B cell (primary cell): Measurements from ENCODE around the gene TBX4. TPM values are rescaled to one million over a fixed set of nuclear protein-coding genes. Genes with fewer than 3 reads are reported as not detected.

Source experiments
- ATAC-seq: fragments of 200-7000 bp; cut with Tn5 transposase; one replicate; pipeline ENCODE4 v1.10.0; 2021; ENCODE audit warnings: low read depth, mild to moderate bottlenecking, moderate number of reproducible peaks, moderate library complexity
- CTCF ChIA-PET: fragments of 350-600 bp; sonication (Branson Sonifier 250); formaldehyde crosslinking; loops from one replicate; lab custom pipeline; 2021; ENCODE audit warnings: antibody characterized with exemption, inconsistent platforms; lab: Charles Lee
- POLR2A ChIA-PET: fragments of 350-600 bp; sonication (Branson Sonifier 250); formaldehyde crosslinking; loops from one replicate; lab custom pipeline; 2021; ENCODE audit warnings: antibody characterized with exemption; lab: Charles Lee
- DNase-seq: peaks from one replicate; pipeline ENCODE4 v3.0.0; 2013
- H2AFZ ChIP-seq: 2 replicates; pipeline ENCODE4 v1.6.1; 2012; ENCODE audit warnings: mild to moderate bottlenecking, low read depth, low read length; ENCODE audit not compliant: insufficient read depth, poor library complexity, severe bottlenecking
- H3K27ac ChIP-seq, 2 donors: 1 replicate in 1 of 2; 2 replicates in 1 of 2; pipeline ENCODE4 v1.5.1; 2012 to 2013; ENCODE audit warnings: low read length in 2 of 2, mild to moderate bottlenecking in 2 of 2, moderate library complexity in 1 of 2
- H3K27me3 ChIP-seq, 4 experiments: fragments of 200-600 bp in 1 of 4; sonication (generic) in 1 of 4; replicated peaks in 1 of 4; 1 replicate in 2 of 4; 2 replicates in 2 of 4; pipeline versions ENCODE4 v1.6.1 to v1.7.0; 2013 to 2016; ENCODE audit warnings: low read length in 3 of 4, mild to moderate bottlenecking in 2 of 4, mixed read lengths in 1 of 4, moderate library complexity in 1 of 4; ENCODE audit not compliant: insufficient read depth in 4 of 4, control insufficient read depth in 3 of 4; ENCODE audit errors: control extremely low read depth in 1 of 4
- H3K36me3 ChIP-seq, 2 experiments: replicated peaks in 1 of 2; 1 replicate in 1 of 2; 2 replicates in 1 of 2; pipeline versions ENCODE4 v1.6.1 to v1.7.1; 2013; ENCODE audit warnings: low read length in 1 of 2; ENCODE audit not compliant: insufficient read depth in 2 of 2, control insufficient read depth in 1 of 2; ENCODE audit errors: control extremely low read depth in 1 of 2, extremely low read depth in 1 of 2
- H3K4me1 ChIP-seq, 2 donors: fragments of 200-600 bp in 1 of 2; sonication (generic) in 1 of 2; 1 replicate in 1 of 2; 2 replicates in 1 of 2; pipeline versions ENCODE4 v1.5.1 to v1.6.1; 2013 to 2017; ENCODE audit warnings: low read length in 2 of 2; ENCODE audit not compliant: control insufficient read depth in 2 of 2, insufficient read depth in 2 of 2
- H3K4me2 ChIP-seq: replicated peaks from 2 replicates; pipeline ENCODE3; 2012; ENCODE audit warnings: mild to moderate bottlenecking, low read depth, low read length; ENCODE audit not compliant: poor library complexity, severe bottlenecking
- H3K4me3 ChIP-seq, 5 experiments: fragments of 200-600 bp in 1 of 5; sonication (generic) in 1 of 5; 1 replicate in 3 of 5; 2 replicates in 2 of 5; pipeline versions ENCODE4 v1.5.1 to v1.7.0; 2011 to 2016; ENCODE audit warnings: low read length in 4 of 5, mild to moderate bottlenecking in 4 of 5, low read depth in 2 of 5, control low read depth in 1 of 5, moderate library complexity in 1 of 5; ENCODE audit not compliant: insufficient read depth in 1 of 5; ENCODE audit errors: control extremely low read depth in 1 of 5, extremely low read depth in 1 of 5
- H3K79me2 ChIP-seq: fragments of 200-600 bp; sonication (generic); one replicate; pipeline ENCODE4 v1.6.0; 2016; ENCODE audit warnings: low read length; ENCODE audit not compliant: control insufficient read depth, insufficient read depth
- H3K9ac ChIP-seq: fragments of 200-600 bp; sonication (generic); 2 replicates; pipeline ENCODE4 v1.6.1; 2017; ENCODE audit warnings: mild to moderate bottlenecking, low read length, moderate library complexity
- H3K9me3 ChIP-seq, 3 donors: one replicate each; pipeline versions ENCODE4 v1.6.1 to v1.7.1; 2013; ENCODE audit warnings: low read length in 2 of 3; ENCODE audit not compliant: control insufficient read depth in 2 of 3, insufficient read depth in 1 of 3; ENCODE audit errors: control extremely low read depth in 1 of 3
- H4K20me1 ChIP-seq: 2 replicates; pipeline ENCODE4 v1.6.0; 2012; ENCODE audit warnings: mild to moderate bottlenecking, low read length; ENCODE audit not compliant: insufficient read depth, control insufficient read depth, poor library complexity, severe bottlenecking
- H3K27ac Mint-ChIP-seq: one replicate; pipeline ENCODE4 v1.8.0; 2021; ENCODE audit warnings: mixed read lengths
- H3K27me3 Mint-ChIP-seq: one replicate; pipeline ENCODE4 v1.8.0; 2021; ENCODE audit warnings: mixed read lengths
- H3K4me1 Mint-ChIP-seq: one replicate; pipeline ENCODE4 v1.8.0; 2021; ENCODE audit warnings: mixed read lengths
- H3K4me3 Mint-ChIP-seq: one replicate; pipeline ENCODE4 v1.8.0; 2021; ENCODE audit warnings: mixed read lengths
- H3K9me3 Mint-ChIP-seq: one replicate; pipeline ENCODE4 v1.8.0; 2022; ENCODE audit warnings: mixed read lengths; ENCODE audit not compliant: insufficient read depth
- EZH2 ChIP-seq: IDR thresholded peaks from 2 replicates; pipeline ENCODE4 v1.6.1; 2012; ENCODE audit warnings: borderline replicate concordance, low read depth, mild to moderate bottlenecking, moderate library complexity, low read length; ENCODE audit not compliant: insufficient read depth, poor library complexity, severe bottlenecking
- WGBS: methylation state at CpG from one replicate; pipeline ENCODE4 v1.1.5; 2013; ENCODE audit warnings: missing lambda C conversion rate; ENCODE audit not compliant: insufficient coverage; 5-methylcytosine and 5-hydroxymethylcytosine counted together
- intact Hi-C: fragments of 100-400 bp; cut with micrococcal nuclease; formaldehyde crosslinking; loops from one replicate; pipeline ENCODE4 v1.10.0; 2022
- polyA plus RNA-seq: library from polyadenylated mRNA; depleted of rRNA; stranded (reverse); fragments of >200 nt; gene quantifications from 2 replicates; pipeline ENCODE4 v1.2.3, GENCODE V29; 2012
- total RNA-seq, 2 donors: library from RNA; stranded (reverse); fragments of 120-200 nt in 1 of 2; gene quantifications; 1 replicate in 1 of 2; 2 replicates in 1 of 2; pipeline versions ENCODE4 v1.2.3 to v1.2.4, GENCODE V29; 2013 to 2022
- TF ChIP-seq, protein P1 (sequence below): fragments of 200-600 bp; IDR thresholded peaks from one replicate; pipeline ENCODE4 v1.8.0; 2022; ENCODE audit warnings: antibody characterized with exemption, mild to moderate bottlenecking

TBX4 gene
- total and polyA plus RNA-seq, 2 donors (not counting 1 experiment from before 2014, with no cell fraction given) = not detected

DNA sequence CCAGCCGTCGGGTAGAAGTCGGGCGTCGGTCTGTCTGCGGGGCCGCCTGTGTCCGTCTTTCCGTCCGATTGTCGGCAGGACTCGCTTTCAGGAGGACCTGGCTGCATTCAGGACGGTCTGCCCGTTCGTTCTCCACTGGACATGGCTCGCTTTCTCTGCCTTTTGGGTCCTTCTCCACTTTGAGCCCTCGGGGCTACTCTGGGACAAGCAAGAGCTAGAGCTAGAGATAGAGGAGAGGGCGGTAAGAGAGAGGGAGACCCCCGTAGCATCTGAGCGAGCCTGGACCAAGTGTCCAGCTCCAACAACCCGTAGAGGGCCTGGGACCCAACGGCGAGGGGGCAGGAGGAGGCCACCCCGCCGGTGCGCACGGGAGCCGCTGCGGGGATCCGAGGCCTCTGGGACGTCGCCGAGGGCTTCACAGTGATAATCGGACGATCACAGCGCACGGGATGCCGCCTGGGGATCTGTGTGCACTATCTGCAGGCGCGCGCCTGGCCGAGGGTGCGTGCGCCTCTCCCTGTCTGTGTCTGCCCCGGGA, 4.5 kb downstream of the TBX4 start:
- H3K4me3 ChIP-seq = no peak overlapping the region
- TF ChIP-seq, protein P1, sequence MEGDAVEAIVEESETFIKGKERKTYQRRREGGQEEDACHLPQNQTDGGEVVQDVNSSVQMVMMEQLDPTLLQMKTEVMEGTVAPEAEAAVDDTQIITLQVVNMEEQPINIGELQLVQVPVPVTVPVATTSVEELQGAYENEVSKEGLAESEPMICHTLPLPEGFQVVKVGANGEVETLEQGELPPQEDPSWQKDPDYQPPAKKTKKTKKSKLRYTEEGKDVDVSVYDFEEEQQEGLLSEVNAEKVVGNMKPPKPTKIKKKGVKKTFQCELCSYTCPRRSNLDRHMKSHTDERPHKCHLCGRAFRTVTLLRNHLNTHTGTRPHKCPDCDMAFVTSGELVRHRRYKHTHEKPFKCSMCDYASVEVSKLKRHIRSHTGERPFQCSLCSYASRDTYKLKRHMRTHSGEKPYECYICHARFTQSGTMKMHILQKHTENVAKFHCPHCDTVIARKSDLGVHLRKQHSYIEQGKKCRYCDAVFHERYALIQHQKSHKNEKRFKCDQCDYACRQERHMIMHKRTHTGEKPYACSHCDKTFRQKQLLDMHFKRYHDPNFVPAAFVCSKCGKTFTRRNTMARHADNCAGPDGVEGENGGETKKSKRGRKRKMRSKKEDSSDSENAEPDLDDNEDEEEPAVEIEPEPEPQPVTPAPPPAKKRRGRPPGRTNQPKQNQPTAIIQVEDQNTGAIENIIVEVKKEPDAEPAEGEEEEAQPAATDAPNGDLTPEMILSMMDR = no peak
- no peak for TF ChIP-seq EZH2
- H4K20me1 ChIP-seq = no peaks in the 10 kb centered on the region
- DNase-seq (peak; percentile 37), ATAC-seq (no peak)
- no peaks in the 10 kb centered on the region for H3K36me3 ChIP-seq
- H3K27ac Mint-ChIP-seq = no peak overlapping the region
- H3K27ac ChIP-seq = no peak overlapping the region
- peak overlapping the region; percentile 62 for H3K4me2 ChIP-seq
- peaks cover 40 to 55% of the 10 kb centered on the region in 2 donors for H3K4me1 ChIP-seq
- H3K9ac ChIP-seq = no peak overlapping the region
- H2AFZ ChIP-seq = peak overlapping the region; percentile 30
- ChIA-PET CTCF (no interaction called here), POLR2A (no interaction called here)
- peaks cover 0 to 40% (median 0%) of the 10 kb centered on the region in 3 donors for H3K9me3 ChIP-seq
- no peaks in the 10 kb centered on the region for H3K9me3 Mint-ChIP-seq
- intact Hi-C loops = no loop called here
- H3K27me3 ChIP-seq = peaks cover 2 to 86% (median 58%) of the 10 kb centered on the region in 4 experiments
- H3K79me2 ChIP-seq = no peaks in the 10 kb centered on the region
- peaks cover 80% of the 10 kb centered on the region for H3K27me3 Mint-ChIP-seq
- peak overlapping the region; percentile 79 for H3K4me3 Mint-ChIP-seq
- H3K4me1 Mint-ChIP-seq = peaks cover 39% of the 10 kb centered on the region
- WGBS = 16% methylated on average over 44 of the region's 45 CpGs

DNA sequence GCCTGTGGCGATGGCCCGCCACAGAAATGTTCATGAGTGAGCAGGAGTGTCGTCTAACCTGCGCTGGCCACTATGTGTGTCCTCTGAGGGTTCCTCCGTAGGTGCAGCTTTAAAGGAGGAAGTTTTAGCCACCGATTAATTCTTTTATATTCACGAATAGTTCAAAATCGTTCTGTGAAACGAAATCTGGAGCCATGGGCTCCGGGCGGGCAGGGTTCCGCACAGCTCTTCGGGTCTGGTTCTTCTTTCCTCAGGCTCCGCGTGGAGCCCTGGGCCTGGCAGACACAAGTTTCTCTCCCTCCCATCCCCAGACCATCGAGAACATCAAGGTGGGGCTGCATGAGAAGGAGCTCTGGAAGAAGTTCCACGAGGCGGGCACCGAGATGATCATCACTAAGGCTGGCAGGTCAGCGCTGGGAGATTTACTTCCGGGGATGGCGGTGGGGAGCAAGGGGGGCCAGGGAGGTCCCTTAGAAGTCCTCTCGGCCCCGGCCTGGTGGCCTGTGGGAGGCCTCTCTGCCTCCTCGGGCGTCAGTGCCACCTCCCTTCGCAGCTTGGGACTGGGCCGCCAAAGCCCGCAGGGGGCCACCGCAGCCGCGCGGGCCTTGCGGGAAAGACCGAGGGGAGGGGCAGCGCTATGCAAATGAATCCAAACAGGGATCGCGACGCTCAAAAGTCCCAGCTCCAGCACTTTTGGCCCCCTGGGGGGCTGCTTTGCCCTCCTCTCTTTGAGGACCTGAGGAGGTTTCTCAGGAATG, 5.2 kb downstream of the TBX4 start:
- CTCF ChIA-PET = no interaction called here
- H3K36me3 ChIP-seq = no peaks in the 10 kb centered on the region
- H2AFZ ChIP-seq = peak overlapping the region; percentile 30
- H3K27me3 ChIP-seq = peaks cover 2 to 86% (median 55%) of the 10 kb centered on the region in 4 experiments
- H3K4me3 ChIP-seq = peak overlapping the region in 2 of 5 experiments; percentile 2 to 32
- no peaks in the 10 kb centered on the region for H4K20me1 ChIP-seq
- H3K4me1 Mint-ChIP-seq = peaks cover 43% of the 10 kb centered on the region
- no peak overlapping the region for H3K27ac Mint-ChIP-seq
- POLR2A ChIA-PET = no interaction called here
- no peaks in the 10 kb centered on the region for H3K9me3 Mint-ChIP-seq
- peaks cover 39 to 55% of the 10 kb centered on the region in 2 donors for H3K4me1 ChIP-seq
- H3K27me3 Mint-ChIP-seq = peaks cover 82% of the 10 kb centered on the region
- ATAC-seq (peak; percentile 17), DNase-seq (no peak)
- H3K9me3 ChIP-seq = peaks cover 0 to 36% (median 0%) of the 10 kb centered on the region in 3 donors
- peak overlapping the region; percentile 10 for H3K9ac ChIP-seq
- peak overlapping the region; percentile 79 for H3K4me3 Mint-ChIP-seq
- H3K27ac ChIP-seq = no peak overlapping the region
- H3K79me2 ChIP-seq = no peaks in the 10 kb centered on the region
- intact Hi-C loops = no loop called here
- no peak for TF ChIP-seq EZH2
- TF ChIP-seq, protein P1 = no peak
- WGBS = 8% methylated on average over 23 of the region's 39 CpGs
- H3K4me2 ChIP-seq = peak overlapping the region; percentile 62
